HepG2 (cell line): ENCODE data around the gene PDCD2L. TPM values are rescaled to one million over a fixed set of nuclear protein-coding genes. Genes with fewer than 3 reads are reported as not detected.

Source experiments
- CBX1 ChIP-seq: IDR thresholded peaks from one replicate; pipeline ENCODE4 v1.6.1; 2016; ENCODE audit warnings: antibody characterized with exemption, low read depth
- ELF1 ChIP-seq: sonication (generic); formaldehyde crosslinking; IDR thresholded peaks from 2 replicates; pipeline ENCODE4 v1.4.0; 2020; ENCODE audit warnings: missing genetic modification reagents
- FOXJ3 ChIP-seq: sonication (generic); formaldehyde crosslinking; IDR thresholded peaks from 2 replicates; pipeline ENCODE4 v1.4.0; 2020; ENCODE audit warnings: missing genetic modification reagents, mild to moderate bottlenecking, borderline replicate concordance
- JUN ChIP-seq: sonication (generic); formaldehyde crosslinking; IDR thresholded peaks from 2 replicates; pipeline ENCODE4 v1.4.0; 2020; ENCODE audit warnings: mild to moderate bottlenecking, missing genetic modification reagents
- MAFK ChIP-seq, 2 experiments: IDR thresholded peaks in 1 of 2; conservative IDR thresholded peaks in 1 of 2; 2 replicates each; pipeline ENCODE4 v1.6.1; 2011; ENCODE audit warnings: improper control_type of control experiment in 2 of 2, low read length in 2 of 2
- MIER3 ChIP-seq: IDR thresholded peaks from 2 replicates; pipeline ENCODE4 v1.6.1; 2016; ENCODE audit warnings: missing compliant biosample characterization, borderline replicate concordance
- NFIB ChIP-seq: sonication (generic); formaldehyde crosslinking; IDR thresholded peaks from 2 replicates; pipeline ENCODE4 v1.9.0; 2021; ENCODE audit warnings: missing genetic modification reagents, mild to moderate bottlenecking, borderline replicate concordance
- RBFOX2 ChIP-seq: fragments of 200-400 bp; formaldehyde crosslinking; IDR thresholded peaks from 2 replicates; pipeline ENCODE4 v1.6.1; 2017; ENCODE audit warnings: low read depth, mild to moderate bottlenecking, low read length
- SAP130 ChIP-seq: IDR thresholded peaks from 2 replicates; pipeline ENCODE4 v1.6.1; 2016; ENCODE audit warnings: low read depth
- SMARCC2 ChIP-seq: fragments of 450-650 bp; IDR thresholded peaks from 2 replicates; pipeline ENCODE4 v1.6.1; 2017; ENCODE audit warnings: antibody characterized with exemption, mild to moderate bottlenecking
- SNAPC2 ChIP-seq: sonication (generic); formaldehyde crosslinking; IDR thresholded peaks from 2 replicates; pipeline ENCODE4 v1.8.1; 2022; ENCODE audit warnings: mild to moderate bottlenecking, missing genetic modification reagents
- SP140L ChIP-seq: sonication (generic); formaldehyde crosslinking; IDR thresholded peaks from 2 replicates; pipeline ENCODE4 v1.4.0; 2020; ENCODE audit warnings: missing genetic modification reagents, borderline replicate concordance
- SRSF1 ChIP-seq: fragments of 200-400 bp; formaldehyde crosslinking; optimal IDR thresholded peaks from 2 replicates; pipeline ENCODE3; 2017; ENCODE audit warnings: mild to moderate bottlenecking, low read depth, low read length, moderate library complexity
- TAF1 ChIP-seq: sonication (generic); formaldehyde crosslinking; IDR thresholded peaks from 2 replicates; pipeline ENCODE4 v1.4.0; 2020; ENCODE audit warnings: missing genetic modification reagents
- TBL1XR1 ChIP-seq: fragments of 150-350 bp; IDR thresholded peaks from 2 replicates; pipeline ENCODE4 v1.6.1; 2014; ENCODE audit warnings: borderline replicate concordance, low read length; ENCODE audit not compliant: partially characterized antibody
- ZFAT ChIP-seq: sonication (generic); formaldehyde crosslinking; conservative IDR thresholded peaks from 2 replicates; pipeline ENCODE4 v1.8.1; 2023; ENCODE audit warnings: missing genetic modification reagents, inconsistent platforms
- ZFX ChIP-seq: sonication (generic); formaldehyde crosslinking; IDR thresholded peaks from 2 replicates; pipeline ENCODE4 v1.4.0; 2020; ENCODE audit warnings: mild to moderate bottlenecking, low read depth, missing genetic modification reagents, moderate library complexity
- ZNF160 ChIP-seq: sonication (generic); formaldehyde crosslinking; IDR thresholded peaks from 2 replicates; pipeline ENCODE4 v1.8.0; 2022; ENCODE audit warnings: mild to moderate bottlenecking, inconsistent platforms, missing genetic modification reagents
- ZNF282 ChIP-seq: fragments of 450-650 bp; IDR thresholded peaks from 2 replicates; pipeline ENCODE4 v1.6.1; 2018; ENCODE audit not compliant: partially characterized antibody
- ZNF33A ChIP-seq: sonication (generic); formaldehyde crosslinking; IDR thresholded peaks from 2 replicates; pipeline ENCODE4 v1.5.1; 2020; ENCODE audit warnings: missing genetic modification reagents, mild to moderate bottlenecking, moderate library complexity, borderline replicate concordance
- ZNF446 ChIP-seq: sonication (generic); formaldehyde crosslinking; IDR thresholded peaks from 2 replicates; pipeline ENCODE4 v1.5.0; 2020; ENCODE audit warnings: mild to moderate bottlenecking, missing genetic modification reagents
- ZNF558 ChIP-seq: sonication (generic); formaldehyde crosslinking; IDR thresholded peaks from 2 replicates; pipeline ENCODE4 v1.9.0; 2022; ENCODE audit warnings: mild to moderate bottlenecking, missing genetic modification reagents, borderline replicate concordance
- ZNF761 ChIP-seq: sonication (generic); formaldehyde crosslinking; conservative IDR thresholded peaks from 2 replicates; pipeline ENCODE4 v1.4.0; 2020; ENCODE audit warnings: mild to moderate bottlenecking, missing genetic modification reagents
- ZNF788 ChIP-seq: sonication (generic); formaldehyde crosslinking; IDR thresholded peaks from 2 replicates; pipeline ENCODE4 v1.5.0; 2020; ENCODE audit warnings: mild to moderate bottlenecking, missing genetic modification reagents, borderline replicate concordance
- polyA plus RNA-seq, 8 experiments: library from polyadenylated mRNA; depleted of rRNA in 3 of 8; stranded (reverse) in 7 of 8; unstranded in 1 of 8; fragments of >200 nt; fragmentation: Illumina TruSeq in 4 of 8; extraction: Trizol in 4 of 8; gene quantifications; 2 replicates each; pipeline versions ENCODE4 v1.2.1 to v1.2.3, GENCODE V29; 2011 to 2016; ENCODE audit warnings: low read depth in 4 of 8, missing spikeins in 1 of 8, mixed read lengths in 1 of 8; ENCODE audit not compliant: insufficient read depth in 1 of 8
- total RNA-seq, 5 experiments: library from RNA; depleted of rRNA; stranded (reverse); fragments of >200 nt; fragmentation: Illumina TruSeq; extraction: Trizol; gene quantifications; 2 replicates each; pipeline ENCODE4 v1.2.3, GENCODE V29; 2016; ENCODE audit warnings: low read depth in 1 of 5
- TF ChIP-seq, protein P1 (sequence below): sonication (generic); formaldehyde crosslinking; IDR thresholded peaks from 2 replicates; pipeline ENCODE4 v1.5.1; 2020; ENCODE audit warnings: mild to moderate bottlenecking, missing genetic modification reagents, borderline replicate concordance
- TF ChIP-seq, protein P2 (sequence below): IDR thresholded peaks from 2 replicates; pipeline ENCODE4 v1.6.1; 2016; ENCODE audit warnings: missing genetic modification reagents, missing compliant biosample characterization

The PDCD2L gene
- total and polyA plus RNA-seq, 2 of the 13 experiments (the other 11 are each of a cell fraction or from before 2014, with no cell fraction given) = 29.3 to 35.2 TPM

GRCh38 chr19:34364830-34365462 lies 39.3 kb upstream of the PDCD2L start, which contains the start of gene GPI (continued):
- TF ChIP-seq ZNF558 (peak; percentile 83; the same call in 1 of the 2 replicates), JUN (CRISPR knock-in tag) (no peak), ZFAT (CRISPR knock-in tag) (no peak), NFIB (CRISPR knock-in tag) (no peak), CBX1 (peak; percentile 22), ZNF160 (CRISPR knock-in tag) (no peak), TBL1XR1 (no peak), MIER3 (peak; percentile 65; the same call in 1 of the 2 replicates), MAFK (conservative IDR thresholded peaks at IDR 0.05 in 1 of 2, IDR thresholded peaks at IDR 0.05 in 1 of 2; ENCODE audit: low read length in 2 of 2) (no peak), SNAPC2 (CRISPR knock-in tag) (no peak), SMARCC2 (no peak), TAF1 (CRISPR knock-in tag) (peak; percentile 62; the same call in 1 of the 2 replicates), FOXJ3 (CRISPR knock-in tag) (no peak), ZNF761 (0 out of 2 replicates have a peak, but pooled peaks have one; percentile 14), SAP130 (CRISPR knock-in tag) (peak; percentile 71), ZFX (CRISPR knock-in tag) (peak; percentile 49), SRSF1 (peak; percentile 54), ELF1 (peak; percentile 87), ZNF788 (CRISPR knock-in tag) (no peak; the same call in 1 of the 2 replicates), SP140L (CRISPR knock-in tag) (no peak), ZNF282 (no peak), ZNF446 (CRISPR knock-in tag) (peak; percentile 65; the same call in 1 of the 2 replicates), RBFOX2 (peak; percentile 86), ZNF33A (CRISPR knock-in tag) (no peak)
- TF ChIP-seq, protein P1, sequence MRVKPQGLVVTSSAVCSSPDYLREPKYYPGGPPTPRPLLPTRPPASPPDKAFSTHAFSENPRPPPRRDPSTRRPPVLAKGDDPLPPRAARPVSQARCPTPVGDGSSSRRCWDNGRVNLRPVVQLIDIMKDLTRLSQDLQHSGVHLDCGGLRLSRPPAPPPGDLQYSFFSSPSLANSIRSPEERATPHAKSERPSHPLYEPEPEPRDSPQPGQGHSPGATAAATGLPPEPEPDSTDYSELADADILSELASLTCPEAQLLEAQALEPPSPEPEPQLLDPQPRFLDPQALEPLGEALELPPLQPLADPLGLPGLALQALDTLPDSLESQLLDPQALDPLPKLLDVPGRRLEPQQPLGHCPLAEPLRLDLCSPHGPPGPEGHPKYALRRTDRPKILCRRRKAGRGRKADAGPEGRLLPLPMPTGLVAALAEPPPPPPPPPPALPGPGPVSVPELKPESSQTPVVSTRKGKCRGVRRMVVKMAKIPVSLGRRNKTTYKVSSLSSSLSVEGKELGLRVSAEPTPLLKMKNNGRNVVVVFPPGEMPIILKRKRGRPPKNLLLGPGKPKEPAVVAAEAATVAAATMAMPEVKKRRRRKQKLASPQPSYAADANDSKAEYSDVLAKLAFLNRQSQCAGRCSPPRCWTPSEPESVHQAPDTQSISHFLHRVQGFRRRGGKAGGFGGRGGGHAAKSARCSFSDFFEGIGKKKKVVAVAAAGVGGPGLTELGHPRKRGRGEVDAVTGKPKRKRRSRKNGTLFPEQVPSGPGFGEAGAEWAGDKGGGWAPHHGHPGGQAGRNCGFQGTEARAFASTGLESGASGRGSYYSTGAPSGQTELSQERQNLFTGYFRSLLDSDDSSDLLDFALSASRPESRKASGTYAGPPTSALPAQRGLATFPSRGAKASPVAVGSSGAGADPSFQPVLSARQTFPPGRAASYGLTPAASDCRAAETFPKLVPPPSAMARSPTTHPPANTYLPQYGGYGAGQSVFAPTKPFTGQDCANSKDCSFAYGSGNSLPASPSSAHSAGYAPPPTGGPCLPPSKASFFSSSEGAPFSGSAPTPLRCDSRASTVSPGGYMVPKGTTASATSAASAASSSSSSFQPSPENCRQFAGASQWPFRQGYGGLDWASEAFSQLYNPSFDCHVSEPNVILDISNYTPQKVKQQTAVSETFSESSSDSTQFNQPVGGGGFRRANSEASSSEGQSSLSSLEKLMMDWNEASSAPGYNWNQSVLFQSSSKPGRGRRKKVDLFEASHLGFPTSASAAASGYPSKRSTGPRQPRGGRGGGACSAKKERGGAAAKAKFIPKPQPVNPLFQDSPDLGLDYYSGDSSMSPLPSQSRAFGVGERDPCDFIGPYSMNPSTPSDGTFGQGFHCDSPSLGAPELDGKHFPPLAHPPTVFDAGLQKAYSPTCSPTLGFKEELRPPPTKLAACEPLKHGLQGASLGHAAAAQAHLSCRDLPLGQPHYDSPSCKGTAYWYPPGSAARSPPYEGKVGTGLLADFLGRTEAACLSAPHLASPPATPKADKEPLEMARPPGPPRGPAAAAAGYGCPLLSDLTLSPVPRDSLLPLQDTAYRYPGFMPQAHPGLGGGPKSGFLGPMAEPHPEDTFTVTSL = no peak
- TF ChIP-seq, protein P2, sequence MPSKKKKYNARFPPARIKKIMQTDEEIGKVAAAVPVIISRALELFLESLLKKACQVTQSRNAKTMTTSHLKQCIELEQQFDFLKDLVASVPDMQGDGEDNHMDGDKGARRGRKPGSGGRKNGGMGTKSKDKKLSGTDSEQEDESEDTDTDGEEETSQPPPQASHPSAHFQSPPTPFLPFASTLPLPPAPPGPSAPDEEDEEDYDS = peak; percentile 32; the same call in 1 of the 2 replicates
